ENCODE data around the gene ABCB10.
A peak's percentile ranks its signal among the peaks of the same experiment; 100 is the strongest.
"Not testable (repeated sequence)": the region's sequence is repeated elsewhere in the genome, so short reads cannot be mapped to it uniquely, and the experiment has no call there.

Gene ABCB10

DNA sequence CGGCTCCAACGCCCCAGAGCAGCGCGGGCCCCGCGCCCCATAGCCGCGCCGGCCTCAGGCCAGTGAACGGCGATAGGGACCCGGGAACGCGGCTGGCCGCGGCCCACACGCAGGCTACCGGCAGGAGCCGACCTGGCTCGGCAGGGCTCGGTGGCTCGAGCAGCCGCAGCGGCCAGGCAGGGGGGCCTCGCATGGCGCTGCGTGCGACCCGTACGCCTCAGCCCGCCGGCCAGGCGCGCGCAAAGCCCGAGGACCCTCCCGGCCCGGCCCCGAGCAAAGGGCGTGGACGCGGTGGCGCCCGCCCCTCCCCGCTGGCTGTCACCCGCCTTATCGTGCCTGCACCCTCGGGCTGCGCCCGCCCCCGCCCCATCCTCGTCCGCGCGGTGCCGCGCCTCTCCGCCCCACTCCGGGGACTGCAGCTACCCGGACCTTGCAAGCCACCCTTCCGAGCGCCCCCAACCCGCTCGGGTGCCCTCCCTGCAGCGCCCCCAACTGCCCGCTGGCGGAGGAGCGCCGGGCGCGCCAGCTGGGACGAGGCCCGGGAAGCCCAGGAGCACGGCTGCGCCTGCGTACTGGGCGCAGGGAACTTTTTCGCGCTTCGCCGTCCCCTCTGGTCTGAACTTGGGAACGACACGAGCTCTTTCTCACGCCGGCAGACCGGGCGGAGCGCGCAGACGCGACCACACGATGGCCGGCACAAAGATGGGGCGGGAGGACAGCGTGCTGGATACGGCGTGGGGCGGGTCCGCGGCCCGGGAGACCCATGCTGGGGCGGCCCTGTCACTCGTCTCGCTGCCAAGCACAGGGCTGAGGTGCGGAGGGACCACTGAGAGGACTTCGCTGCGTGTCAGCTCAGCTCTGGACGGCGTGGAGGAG, at the start of gene ABCB10:
Gene ABCB10 (minus strand): TSS at position 248 of the 876 bp plus-strand sequence. CDS start 55 bp downstream, at position 193.
- peak; percentile 94 for DNase-seq (ENCODE audit: low read depth)

DNA sequence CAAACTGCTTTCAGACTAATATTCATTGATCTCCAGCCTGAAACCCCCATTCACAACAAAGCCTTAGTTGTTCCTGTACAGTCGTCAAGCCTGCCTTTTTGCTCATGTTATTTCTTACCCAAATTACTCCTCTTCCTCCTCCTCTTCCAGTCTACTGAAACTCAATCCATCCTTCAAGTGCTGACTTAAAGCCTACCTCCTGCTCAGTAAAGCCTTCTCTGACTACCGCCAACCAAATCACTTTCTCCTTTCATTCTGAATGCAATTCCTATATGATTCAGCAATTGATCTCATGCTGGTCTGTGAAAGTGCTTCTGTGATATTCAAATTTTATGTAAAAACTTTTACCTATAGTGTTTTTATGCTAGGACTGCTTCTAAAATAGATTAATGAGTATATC, 48.9 kb upstream of the ABCB10 start:
- no peak for DNase-seq (ENCODE audit: low read depth)

DNA sequence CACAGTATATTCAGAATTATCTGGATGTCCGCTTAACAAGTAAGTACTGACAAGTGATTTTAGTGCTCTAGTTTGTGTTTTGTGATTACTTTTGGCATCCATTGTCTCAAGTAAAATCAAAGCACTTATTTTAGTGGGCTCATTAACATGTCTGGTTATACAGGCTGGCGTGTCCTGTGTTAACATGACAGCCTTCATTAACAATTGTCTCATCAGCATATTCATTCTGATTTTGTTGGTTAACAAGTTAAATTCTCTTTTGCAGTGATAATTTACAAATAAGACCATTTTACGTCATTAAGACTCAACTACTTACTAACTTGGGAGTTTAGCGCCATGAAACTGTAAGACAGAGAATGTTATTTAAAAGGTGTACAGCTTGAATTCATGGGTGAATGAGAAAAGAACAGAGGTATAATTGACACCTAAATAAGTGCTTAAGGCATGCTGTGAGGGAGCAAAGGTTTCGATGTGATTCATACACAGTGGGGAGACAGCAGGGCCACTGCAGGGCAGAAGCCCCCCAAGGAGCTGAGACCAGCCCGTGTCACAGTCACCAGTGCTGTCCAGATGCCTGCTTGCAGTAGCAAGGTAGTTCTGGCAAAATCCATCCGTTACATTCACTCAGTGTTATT, 45.0 kb upstream of the ABCB10 start:
- no peak for DNase-seq (ENCODE audit: low read depth)

DNA sequence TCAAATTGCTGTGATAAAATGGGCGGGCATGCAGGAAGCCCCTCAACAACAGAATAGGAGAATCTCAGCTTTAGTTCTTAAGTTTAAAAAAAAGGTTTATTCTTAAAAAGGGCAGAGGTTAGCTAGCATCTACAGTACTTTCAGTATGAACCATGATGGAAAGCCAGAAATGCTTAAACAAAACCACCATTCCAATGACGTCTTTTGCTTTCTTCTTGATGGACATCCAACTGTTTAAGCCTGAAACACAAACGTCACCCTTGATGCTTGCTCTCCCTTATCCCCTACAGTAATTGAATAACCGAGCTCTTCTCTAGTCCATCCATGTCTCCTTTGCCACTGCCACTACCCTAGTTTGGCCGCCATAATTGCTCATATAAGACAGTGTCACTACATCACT, 41.7 kb upstream of the ABCB10 start:
- no peak for DNase-seq (ENCODE audit: low read depth)

DNA sequence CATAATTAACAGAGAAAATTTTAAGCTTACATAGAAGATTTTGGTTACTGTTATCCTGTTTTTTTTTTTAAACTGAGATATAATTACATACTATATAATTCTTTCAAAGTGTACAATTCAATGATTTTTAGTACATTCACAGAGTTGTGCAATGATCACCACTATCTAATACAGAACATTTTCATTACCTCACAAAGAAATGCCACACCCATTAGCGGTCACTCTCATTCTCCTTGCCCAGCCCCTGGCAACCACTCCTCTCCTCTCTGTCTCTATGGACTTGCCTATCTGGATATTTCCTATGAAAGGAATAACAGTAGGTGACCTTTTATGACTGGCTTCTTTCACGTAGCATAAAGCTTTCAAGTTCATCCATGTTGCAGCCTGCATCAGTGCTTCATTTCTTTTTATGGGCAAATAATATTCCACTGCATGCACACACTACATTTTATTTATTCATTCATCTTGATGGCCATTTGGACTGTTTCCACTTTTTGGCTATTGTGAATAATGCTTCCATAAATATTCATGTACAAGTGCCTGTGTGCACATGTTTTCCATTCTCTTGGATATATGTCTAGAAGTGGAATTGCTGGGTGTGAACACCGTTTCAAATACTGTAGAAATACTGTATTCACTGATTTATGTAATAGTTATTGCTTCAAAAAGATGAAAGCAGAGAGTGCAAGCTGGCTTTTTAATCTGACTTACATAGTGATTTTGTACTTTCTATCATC, 40.9 kb upstream of the ABCB10 start:
- no peak for DNase-seq (ENCODE audit: low read depth)

DNA sequence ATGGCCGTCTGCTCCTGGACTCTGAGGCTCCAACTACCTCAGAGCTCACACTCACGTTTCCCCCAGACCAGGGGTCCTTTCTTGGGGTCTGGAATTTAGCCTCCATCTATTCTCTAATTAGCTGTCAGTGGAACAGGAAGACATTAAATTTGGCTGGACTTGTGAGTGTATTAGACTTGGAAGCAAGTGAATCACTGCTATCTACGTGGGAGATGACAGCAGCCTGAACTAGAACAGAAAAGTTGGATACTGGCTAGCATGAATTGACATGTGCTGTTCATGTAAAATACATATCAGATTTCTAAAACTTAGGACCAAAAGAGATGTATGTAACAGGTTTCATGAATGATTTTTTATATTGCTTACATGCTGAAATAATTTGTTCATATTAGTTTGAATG, 39.4 kb upstream of the ABCB10 start:
- DNase-seq (ENCODE audit: low read depth) = no peak

DNA sequence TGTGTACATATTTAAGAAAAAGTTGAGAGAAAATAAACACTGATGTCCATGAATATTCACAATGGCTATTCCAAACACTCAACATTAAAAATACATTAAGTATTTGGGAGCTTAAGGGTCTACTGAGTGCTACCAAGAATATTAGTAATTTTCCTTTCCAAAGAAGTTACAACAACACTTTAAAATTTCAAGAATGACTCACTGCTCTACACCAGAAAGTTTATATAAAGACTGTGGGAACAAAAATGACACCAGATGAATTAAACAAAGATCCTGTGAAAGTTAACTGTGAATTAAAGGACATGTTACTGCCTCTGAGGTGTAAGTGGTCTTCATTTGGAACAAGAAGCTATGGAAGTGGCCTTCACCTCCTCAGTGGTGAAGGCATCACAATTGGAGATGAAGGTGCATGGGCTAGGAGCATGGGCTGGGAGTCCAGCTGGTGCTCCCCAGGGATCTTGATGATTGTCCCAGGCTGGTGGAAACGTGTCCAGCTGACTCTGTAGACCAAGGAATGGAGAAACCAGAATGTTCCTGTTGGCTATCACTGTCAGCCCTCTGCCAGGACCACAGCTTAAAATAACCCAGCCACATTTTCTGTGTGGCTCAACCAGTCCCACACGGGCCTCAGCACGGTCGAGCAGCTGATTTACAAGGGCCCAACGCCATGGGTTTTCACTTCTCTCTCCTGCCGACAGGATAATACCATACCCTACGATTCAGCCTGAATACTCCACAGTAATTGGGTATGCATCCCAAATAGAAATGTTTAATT, 38.6 kb upstream of the ABCB10 start:
- peak; percentile 63 for DNase-seq (ENCODE audit: low read depth)

DNA sequence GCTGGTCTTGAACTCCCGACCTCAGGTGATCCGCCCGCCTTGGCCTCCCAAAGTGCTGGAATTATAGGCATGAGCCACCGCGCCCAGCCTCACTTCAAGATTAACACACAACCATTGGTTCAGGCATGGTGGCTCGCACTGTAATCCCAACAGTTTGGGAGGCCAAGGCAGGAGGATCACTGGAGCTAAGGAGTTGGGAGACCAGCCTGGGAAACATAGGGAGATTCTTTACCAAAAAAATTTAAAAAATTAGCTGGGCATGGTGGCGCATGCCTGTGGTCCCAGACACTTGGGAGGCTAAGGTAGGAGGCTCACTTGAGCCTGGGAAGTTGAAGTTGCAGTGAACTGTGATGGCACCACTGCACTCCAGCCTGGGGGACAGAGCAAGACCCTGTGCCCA, 37.4 kb upstream of the ABCB10 start:
- DNase-seq (ENCODE audit: low read depth) = not testable (repeated sequence)

DNA sequence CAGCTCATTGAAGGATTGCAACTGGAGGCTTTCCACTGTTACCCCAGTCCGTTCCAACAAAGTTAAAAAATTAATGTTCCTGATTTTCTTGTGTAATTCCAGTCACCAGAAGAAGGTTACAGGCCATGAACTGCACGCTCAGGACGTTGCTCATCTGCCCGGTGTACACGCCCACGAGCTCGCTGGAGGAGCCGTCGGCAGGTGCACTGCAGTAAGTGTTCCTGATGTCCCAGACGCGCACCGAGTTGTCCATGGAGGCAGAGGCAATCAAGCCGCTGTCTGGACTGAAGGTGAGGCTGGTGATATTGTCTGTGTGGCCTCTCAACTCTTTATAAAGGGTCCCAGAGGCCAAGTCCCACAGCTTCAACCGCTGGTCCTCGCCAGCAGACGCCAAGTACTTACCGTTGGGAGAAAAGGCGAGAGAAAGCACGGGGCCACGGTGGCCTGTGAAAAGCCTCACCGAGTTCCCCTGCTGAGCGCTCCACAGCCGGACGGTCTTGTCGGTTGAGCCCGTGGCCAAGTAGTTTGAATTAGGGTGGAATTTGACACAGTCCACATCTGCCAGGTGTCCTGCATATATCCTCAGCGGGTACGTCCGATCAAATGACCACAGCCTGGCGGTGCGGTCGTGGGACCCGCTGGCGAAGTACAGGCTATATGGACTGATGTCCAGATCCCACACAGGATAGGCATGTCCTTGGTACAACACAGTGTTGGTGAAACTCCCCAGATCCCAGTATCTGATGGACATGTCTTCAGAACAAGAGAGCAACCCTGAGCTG, 35.9 kb upstream of the ABCB10 start:
- no peak for DNase-seq (ENCODE audit: low read depth)

DNA sequence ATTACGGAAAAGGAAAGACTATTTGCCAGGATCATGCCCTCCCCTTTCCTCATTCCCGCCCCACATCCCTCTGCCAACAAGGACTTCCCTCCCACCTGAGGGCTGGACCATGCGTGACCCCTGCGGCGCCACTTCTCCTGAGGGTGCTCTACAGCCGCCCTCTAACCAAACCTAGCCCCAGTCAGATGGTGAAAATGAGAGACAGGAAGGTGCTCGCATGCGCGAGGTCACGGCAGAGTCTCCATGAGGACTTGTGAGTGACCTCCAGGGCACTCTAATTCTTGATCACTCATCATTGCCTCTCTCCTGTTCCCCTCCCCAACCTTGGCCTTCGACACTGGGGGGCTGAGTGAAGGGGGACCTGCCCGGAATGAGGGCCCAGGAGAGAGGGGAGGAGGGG, 35.3 kb upstream of the ABCB10 start:
- no peak for DNase-seq (ENCODE audit: low read depth)

DNA sequence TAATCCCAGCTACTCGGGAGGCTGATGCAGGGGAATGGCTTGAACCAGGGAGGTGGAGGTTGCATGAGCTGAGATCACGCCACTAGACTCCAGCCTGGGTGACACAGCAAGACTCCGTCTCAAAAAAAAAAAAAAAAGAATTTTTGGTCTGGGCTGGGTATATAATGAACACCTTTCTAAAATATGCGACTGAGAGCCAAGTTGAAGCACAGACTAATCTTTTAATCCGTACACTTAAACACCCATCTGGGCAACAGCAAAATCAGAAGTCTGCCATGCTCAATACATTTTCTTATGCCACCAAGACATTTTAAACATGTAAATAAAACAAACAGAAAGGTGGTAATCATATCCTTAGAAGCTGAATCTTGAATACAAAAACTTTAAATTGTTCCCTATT, 31.6 kb upstream of the ABCB10 start:
- no peak for DNase-seq (ENCODE audit: low read depth)

DNA sequence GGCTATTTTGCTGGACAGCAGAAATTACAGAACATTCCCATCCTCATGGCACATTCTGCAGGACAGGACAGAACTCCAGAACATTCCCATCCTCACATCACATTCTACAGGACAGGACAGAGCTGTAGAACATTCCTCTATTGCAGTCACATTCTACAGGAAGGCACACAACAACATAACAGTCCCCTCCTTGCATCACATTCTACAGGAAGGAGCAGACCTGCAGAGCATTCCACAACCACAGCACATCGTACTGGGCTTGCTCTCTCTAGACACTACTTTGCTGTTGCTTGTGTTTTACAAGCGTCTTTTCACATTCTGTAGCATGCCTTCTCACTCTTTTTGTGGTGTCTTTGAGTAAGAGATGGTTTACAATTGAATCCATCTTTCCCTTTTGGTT, 26.8 kb upstream of the ABCB10 start:
- DNase-seq (ENCODE audit: low read depth) = no peak

DNA sequence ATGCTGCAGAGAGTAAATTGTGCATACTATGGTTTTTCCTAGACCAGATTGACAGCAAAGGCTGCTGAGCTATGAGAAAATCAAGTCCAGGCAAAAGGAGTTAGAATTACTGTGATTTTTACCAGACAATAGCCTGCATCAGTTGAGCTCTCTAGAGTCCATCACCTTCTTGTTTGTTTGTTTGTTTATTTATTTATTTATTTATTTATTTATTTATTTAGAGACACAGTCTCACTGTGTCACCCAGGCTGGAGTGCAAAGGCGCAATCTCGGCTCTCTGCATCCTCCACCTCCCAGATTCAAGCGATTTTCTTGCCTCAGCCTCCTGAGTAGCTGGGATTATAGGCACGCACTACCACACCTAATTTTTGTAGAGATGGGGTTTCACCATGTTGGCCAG, 24.2 kb upstream of the ABCB10 start:
- no peak for DNase-seq (ENCODE audit: low read depth)

DNA sequence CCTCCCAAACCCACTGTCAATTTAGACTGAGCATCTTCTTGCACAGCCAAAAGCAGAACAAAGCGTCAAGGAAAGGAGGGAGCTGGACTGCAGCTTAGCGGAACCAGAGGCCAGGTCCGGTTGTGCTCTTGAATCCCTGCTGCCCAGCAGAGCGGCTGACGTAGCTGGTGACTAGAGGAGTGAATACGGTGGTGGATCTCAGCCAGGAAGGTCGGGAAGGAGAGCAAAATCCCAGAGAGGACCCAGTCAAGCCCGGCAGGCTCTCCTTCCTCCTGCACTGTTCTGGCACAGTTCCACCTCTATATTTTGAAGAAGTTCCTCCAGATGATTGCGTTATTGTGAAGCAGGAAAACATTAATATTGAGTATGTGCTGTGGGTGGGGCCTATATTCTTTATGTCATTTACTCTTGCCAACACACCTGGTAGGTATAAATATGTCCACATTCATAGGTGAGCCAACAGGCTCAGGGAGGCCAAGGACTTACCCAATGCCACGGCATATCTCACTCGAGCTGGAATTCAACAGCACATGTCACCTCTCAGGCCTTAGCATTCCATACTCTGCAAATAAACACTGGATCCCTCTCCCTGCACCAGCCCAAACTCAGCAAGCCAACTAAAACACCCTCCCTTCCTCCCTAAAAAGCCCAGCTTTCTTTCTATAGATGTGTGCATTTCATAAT, 23.6 kb upstream of the ABCB10 start:
- no peak for DNase-seq (ENCODE audit: low read depth)

DNA sequence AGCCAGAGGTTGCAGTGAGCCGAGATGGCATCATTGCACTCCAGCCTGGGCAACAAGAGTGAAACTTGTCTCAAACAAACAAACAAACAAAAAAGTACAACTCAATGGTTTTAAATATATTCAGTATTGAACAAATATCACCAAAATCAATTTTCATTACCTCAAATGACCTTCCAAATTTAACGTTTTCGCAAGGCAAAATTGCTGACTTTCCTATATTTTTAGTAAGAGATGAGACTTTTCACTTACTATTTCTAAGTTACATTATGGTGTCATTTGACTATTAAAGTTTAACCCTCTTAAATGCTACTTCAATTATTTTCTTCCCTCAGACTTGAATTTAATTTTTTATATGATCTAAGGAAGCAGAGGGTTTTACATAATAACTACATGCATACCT, 23.0 kb upstream of the ABCB10 start:
- no peak for DNase-seq (ENCODE audit: low read depth)

DNA sequence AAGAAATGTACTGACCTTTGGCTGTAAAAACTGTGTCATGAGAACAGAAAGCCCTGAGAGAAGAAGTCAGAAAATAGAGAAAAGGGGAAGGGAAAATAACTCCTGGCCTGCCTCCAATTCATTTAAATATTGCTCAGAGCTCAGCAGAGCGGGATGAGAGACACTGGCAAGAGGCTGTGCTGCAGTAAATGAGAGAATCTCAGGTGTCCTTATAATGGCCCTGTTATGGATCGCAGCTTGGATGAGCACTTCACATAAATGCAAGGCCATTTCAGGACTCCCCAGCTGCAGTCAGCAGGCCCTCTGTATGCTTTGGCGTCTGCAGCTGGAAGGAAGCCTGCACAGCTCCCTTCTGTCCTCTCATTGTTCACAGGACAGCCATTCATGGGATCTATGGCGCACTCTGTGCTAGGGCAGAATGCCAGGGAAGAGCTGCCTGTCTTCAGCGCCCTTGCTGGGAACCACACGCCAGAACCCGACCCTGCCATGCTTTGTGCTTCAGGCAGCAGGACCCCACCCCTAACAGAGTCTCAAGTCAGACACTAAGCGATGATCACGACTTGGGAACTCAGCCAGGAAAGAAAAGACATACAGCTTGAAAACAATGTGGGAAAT, 20.7 kb upstream of the ABCB10 start:
- DNase-seq (ENCODE audit: low read depth) = no peak

DNA sequence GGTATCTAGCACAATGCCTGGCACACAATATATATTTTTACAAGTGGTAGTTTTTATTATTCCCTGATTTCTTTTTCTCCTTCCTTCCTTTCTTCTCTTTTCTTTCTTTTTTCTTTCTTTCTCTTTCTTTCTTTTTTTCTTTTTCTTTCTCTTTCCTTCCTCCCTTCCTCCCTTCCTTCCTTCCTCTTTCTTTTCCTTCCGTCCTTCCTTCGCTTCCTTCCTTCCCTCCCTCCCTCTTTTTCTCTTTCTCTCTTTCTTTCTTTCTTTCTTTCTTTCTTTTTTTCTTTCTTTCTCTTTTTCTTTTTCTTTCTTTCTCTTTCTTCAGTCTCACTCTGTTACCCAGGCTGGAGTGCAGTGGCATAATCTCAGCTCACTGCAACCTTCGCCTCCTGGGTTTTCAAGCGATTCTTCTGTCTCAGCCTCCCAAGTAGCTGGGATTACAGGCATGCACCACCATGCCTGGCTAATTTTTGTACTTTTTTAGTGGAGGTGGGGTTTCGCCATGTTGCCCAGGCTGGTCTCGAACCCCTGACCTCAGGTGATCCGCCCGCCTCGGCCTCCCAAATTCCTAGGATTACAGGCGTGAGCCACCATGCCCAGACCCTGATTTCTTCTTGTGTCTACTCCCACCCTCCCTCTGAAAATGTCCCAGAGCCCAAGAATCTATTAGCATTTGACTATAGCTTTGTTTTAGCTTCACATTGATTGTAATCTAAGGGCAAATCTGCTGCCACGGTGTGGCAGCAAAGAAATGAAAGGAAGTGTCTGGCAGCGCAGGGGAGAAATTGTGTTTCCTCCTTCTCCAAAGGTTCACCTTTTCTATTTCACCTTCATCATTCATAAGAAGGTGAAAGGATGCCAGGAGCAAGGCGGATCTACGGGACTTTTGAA, 19.9 kb upstream of the ABCB10 start:
- no peak for DNase-seq (ENCODE audit: low read depth)

DNA sequence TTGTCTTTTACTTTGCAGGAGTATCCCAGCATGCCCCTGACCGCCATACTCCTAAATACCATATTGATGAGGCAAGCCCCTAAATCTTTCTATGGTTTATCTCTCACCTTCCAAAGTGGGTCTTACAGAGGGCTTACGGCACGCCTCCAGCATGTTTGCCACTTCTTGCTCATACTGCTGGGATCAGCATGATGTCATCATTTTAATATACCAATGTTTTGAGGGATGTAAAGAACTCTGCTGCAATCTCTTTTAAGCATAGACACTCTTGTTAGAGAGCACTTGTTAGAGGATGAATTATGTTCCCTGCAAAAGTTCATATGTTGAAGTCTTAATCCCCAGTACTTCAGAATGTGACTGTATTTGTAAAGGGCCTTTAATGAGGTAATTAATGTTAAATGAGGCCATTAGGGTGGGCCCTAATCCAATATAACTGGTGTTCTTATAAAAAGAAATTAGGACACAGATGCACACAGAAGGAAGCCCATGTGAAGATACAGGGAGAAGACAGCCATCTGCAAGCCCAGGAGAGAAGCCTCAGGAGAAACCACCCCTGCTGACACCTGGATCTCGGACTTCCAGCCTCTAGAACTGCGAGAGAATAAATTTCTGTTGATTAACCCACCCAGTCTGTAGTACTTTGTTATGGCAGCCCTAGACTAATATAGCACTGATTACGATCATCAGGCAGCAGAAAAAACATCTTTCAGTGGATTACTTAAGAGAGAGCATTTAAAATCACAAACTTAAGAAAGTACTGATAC, 16.4 kb upstream of the ABCB10 start:
- no peak for DNase-seq (ENCODE audit: low read depth)

DNA sequence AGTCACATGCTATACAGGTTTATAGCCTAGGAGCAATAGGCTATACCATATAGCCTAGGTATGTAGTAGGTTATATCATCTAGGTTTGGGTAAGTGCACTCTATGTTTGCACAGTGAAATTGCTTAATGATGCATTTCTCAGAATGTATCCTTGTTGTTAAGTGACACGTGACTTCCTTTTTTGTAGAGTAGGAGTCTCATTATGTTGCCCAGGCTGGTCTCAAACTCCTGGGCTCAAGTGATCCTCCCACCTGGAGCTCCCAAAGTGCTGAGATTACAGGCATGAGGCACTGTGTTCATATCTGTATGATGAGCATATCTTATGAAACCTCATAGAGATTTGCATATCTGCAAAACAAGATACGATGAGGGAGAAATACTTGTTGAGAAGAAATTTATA, 13.8 kb upstream of the ABCB10 start:
- DNase-seq (ENCODE audit: low read depth) = no peak
